ENCODE data around the gene LCN9. TPM values are rescaled to one million over a fixed set of nuclear protein-coding genes. Genes with fewer than 3 reads are reported as not detected.

Gene LCN9
- total and polyA plus RNA-seq, 12 donors = not detected

DNA sequence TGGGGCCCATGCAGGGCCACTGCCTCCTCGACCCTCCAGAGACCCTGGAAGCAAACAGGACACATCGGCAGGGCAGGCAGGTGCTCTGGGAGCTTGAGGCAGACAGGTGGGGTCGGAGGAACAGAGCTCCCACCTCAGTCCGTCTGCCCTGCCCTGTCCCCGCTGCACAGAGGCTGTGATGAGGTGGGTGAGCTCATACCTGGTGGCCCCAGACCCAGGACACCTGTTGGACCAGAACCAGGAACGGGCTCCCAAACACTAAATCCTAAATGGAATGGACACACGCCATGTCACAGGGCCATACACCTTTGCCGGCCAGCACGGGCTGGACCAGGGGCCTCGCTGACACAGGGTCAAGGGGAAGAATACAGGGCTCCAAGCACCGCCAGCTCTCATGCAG is 30.7 kb downstream of the LCN9 start:
- Histone ChIP-seq H3K27ac (no peak overlapping the region), H3K36me3 (no peaks in the 10 kb centered on the region), H3K27me3 (peaks cover 0 to 22% (median 8%) of the 10 kb centered on the region in 7 donors), H3K9me3 (no peaks in the 10 kb centered on the region), H3K4me1 (no peaks in the 10 kb centered on the region), H3K4me3 (no peak overlapping the region)
- ATAC-seq (no peak), DNase-seq (no peak)
- no peak for TF ChIP-seq CTCF (IDR thresholded peaks at IDR 0.05)
- intact Hi-C loops (cut with DNase I) = no loop called here
- WGBS, 2 donors = 83 to 85% methylated on average over 11 of the region's 11 CpGs

DNA sequence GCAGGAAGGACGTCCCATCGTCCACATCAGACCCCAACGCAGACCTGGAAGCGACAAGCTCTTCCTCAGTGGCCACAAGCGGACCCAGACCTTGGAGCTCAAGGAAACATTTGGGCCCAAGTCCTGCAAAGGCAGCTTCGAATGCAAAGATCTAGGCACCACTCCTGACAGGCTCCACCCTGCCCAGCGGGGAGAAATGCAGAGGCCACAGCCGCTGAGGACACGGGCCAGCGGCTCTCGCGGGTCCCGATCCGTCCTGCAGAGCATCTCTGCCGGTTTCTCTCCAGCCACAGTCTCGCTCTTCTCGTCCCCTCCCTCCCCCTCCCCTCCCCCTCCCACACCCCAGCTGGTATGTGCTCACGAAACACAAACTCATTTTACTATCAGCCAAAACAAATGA is 31.3 kb downstream of the LCN9 start:
- TF ChIP-seq CTCF (IDR thresholded peaks at IDR 0.05) = no peak
- Histone ChIP-seq H3K27ac (no peak overlapping the region), H3K27me3 (peaks cover 0 to 22% (median 6%) of the 10 kb centered on the region in 7 donors), H3K4me1 (no peaks in the 10 kb centered on the region), H3K9me3 (no peaks in the 10 kb centered on the region), H3K36me3 (no peaks in the 10 kb centered on the region), H3K4me3 (no peak overlapping the region)
- DNase-seq (no peak), ATAC-seq (no peak)
- 53 to 57% methylated on average over 18 of the region's 18 CpGs for WGBS, 2 donors
- intact Hi-C loops (cut with DNase I) = no loop called here

DNA sequence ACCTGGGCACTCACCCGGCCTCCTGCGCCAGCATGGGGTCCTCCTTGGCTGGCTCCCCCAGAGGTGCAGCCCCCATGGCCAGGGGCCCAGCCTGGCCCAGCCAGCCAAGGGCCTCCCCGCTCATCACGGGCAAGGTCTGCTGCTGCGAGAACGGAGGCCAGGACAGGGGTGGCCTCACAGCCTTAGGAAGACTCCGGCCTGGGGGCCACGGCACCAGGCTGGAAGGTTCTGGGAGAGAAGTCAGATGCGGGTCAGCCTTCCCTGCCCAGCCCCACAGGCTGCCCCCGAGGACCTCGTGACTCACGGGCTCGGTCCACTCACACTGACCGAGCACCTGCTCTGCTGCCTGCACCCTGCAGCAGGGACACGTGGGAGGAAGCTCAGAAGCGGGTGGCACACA is 31.9 kb downstream of the LCN9 start:
- TF ChIP-seq CTCF (IDR thresholded peaks at IDR 0.05) = no peak
- 85 to 89% methylated on average over 16 of the region's 16 CpGs for WGBS, 2 donors
- DNase-seq (no peak), ATAC-seq (no peak)
- H3K36me3 ChIP-seq = no peaks in the 10 kb centered on the region
- H3K9me3 ChIP-seq = no peaks in the 10 kb centered on the region
- intact Hi-C loops (cut with DNase I) = no loop called here
- H3K27ac ChIP-seq = no peak overlapping the region
- peaks cover 0 to 25% (median 5%) of the 10 kb centered on the region in 7 donors for H3K27me3 ChIP-seq
- H3K4me1 ChIP-seq = no peaks in the 10 kb centered on the region
- no peak overlapping the region for H3K4me3 ChIP-seq

- Histone ChIP-seq H3K4me3 (no peak overlapping the region), H3K36me3 (no peaks in the 10 kb centered on the region), H3K27me3 (peaks cover 0 to 31% (median 4%) of the 10 kb centered on the region in 7 donors), H3K27ac (no peak overlapping the region), H3K4me1 (no peaks in the 10 kb centered on the region), H3K9me3 (no peaks in the 10 kb centered on the region)
- 77 to 80% methylated on average over 12 of the region's 12 CpGs for WGBS, 2 donors
- ATAC-seq (no peak), DNase-seq (no peak)
- intact Hi-C loops (cut with DNase I) = no loop called here
- no peak for TF ChIP-seq CTCF (IDR thresholded peaks at IDR 0.05)
Observed at GRCh38 chr9:135695642-135696041, 32.5 kb downstream of the LCN9 start.

Data from heart right ventricle (tissue), 16 donors.